NCI-H146 (cell line): Measurements from ENCODE around the gene UBE2G1.

Source experiments
- DNase-seq: peaks from one replicate; lab custom pipeline; 2025; lab: John Stamatoyannopoulos, UW

Gene UBE2G1

DNA sequence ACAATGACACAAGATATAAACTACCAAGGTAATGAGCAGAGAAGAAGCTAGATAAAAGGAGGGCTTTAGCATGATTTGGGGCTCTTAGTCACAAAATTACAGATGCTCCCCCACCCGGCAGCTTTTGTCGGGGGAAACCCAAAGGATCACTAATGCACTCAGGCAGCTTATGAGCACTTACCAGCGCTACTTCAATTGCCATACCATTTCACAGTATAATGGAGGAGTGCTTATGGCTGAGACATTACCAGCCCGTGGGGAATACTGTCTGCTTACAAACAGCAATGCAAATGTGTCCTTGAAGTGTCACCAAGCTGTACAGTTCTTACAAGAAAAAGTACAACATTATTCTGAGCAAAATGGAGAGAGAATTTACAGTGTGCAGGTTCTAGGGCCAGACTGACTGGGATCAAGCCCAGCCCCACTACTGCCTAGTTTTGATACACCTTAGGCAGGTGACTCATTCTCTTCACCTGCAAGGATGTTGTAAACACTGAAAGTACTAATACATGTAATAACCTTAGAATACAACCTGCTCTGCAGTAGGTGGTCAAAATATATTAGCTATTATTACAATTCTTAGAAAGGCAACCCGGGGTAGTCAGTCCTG is 119.0 kb downstream of the UBE2G1 start:
- no peak for DNase-seq

DNA sequence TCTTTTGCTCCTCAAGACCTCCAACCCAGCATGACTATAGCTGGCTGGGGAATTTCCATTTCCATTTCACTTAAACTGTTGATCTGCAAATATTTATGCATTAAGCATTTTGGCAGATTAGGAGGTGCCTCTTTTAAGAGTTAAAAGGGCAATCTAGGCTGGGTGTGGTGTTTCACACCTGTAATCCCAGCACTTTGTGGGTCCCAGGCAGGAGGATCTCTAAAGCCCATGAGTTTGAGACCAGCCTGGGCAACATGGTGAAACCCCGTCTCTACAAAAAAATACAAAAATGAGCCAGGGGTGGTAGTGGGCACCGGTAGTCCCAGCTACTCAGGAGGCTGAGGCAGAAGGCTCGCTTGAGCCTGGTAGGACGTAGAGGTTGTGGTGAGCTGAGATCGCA is 119.8 kb downstream of the UBE2G1 start:
- DNase-seq = no peak

DNA sequence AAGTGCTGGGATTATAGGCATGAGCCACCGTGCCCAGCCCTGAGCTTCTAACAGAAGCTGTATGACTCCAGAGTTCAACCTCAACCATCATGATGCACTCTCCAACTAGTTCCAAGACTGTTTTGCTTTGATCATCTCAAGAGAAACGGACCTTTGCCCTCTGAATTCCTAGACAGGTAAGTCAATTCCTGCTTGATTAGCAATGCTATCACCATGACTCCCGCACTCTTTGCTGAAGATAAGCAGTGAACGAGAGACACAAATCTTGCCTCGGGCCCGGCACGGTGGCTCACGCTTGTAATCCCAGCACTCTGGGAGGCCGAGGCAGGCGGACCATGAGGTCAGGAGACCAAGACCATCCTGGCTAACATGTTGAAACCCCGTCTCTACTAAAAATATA is 124.9 kb downstream of the UBE2G1 start:
- DNase-seq = no peak

DNA sequence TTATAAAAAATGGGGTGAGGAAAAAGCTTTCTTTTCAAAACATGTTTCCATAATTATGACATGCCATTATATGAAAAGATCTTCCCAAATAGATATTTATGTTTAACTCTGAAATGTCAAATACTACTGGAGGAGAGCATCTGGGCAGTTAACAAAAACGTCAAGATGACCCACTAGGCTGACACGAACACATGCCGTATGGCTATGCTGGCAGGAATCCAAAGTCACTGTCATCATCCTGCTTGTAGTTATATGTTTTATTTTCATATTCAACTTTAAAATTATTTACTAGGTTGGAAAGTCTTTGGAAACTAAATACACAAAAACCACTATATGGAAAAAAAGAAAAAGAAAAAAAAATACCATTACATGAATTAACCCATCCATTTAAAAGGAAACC is 130.0 kb downstream of the UBE2G1 start:
- no peak for DNase-seq

DNA sequence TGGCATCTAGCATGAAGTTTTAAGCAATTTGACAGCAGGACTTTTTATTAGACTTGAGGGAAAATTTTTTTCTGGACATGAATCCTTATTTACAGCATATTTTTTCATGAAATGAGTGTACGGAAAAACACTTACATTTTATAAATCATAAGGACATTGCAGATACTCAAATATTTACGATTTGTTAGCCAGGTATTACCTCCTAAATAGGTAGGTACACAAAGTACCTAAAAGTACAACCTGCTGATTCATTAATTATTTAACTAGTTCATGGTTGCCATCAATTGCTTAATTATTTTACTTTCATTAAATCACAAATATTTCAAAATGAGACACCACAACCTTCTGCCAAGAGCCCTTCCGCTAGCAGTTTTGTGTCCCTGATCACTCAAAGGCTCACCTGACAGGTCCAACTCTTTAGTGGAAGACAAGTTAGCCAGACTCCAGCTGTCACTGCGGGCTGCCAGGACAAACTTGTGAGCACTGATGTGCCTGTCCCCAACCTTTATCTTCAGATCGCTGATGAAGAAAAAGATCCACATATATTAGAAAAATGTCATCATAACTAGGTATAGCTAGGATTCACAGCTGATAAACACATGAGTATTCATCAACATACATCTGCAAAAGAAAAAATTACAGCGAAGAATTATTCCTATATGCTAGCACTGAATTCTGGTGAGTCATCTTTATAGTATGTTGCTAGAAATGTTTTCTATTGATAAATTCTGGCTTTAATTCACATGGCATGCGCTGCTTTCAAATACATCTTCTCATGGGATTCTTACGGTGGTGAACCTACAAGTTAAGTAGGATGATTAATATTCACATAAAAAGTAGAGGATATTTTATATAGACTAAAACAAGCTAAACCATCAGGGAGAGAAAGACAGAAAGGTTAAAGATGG is 130.8 kb downstream of the UBE2G1 start:
- DNase-seq = no peak

DNA sequence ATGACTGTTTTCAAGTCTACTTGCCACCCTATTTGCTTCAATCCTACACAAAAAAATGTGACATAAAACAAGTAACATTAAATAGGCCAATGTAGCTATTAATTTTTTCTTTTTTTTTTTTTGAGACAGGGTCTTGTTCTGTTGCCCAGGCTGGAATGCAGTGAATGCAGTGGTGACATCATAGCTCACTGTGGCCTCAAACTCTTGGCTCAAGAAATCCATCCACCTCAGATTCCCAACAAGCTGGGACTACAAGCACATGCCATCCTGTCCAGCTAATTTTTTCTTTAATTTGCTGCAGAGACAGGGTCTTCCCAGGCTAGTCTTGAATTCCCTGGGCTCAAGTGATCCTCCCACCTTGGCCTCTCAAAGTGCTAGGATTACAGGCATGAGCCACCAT is 132.1 kb downstream of the UBE2G1 start:
- no peak for DNase-seq

DNA sequence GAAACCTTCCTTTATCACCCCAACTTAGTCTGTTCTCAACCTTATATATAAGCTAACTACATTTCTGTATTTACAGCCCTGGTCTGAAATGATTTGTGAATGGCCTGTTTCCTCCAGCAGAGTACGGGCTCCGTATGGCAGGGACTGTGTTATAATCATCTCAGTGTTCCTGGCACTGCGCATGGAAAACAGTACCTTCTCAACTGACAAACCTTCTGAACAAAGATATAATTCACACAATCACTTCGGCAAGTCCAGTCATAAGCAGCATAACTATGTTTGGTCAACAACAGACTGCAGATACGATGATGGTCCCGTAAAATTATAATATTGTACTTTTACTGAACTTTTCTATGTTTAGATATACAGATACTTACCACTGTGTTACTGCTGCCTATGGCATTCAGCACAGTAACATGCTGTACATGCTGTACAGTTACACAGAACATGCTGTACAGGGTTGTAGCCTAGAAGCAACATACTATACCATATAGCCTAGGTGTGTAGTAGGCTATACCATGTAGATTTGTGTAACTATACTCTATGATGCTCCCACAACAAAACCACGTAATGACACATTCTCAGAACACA is 132.7 kb downstream of the UBE2G1 start:
- no peak for DNase-seq

DNA sequence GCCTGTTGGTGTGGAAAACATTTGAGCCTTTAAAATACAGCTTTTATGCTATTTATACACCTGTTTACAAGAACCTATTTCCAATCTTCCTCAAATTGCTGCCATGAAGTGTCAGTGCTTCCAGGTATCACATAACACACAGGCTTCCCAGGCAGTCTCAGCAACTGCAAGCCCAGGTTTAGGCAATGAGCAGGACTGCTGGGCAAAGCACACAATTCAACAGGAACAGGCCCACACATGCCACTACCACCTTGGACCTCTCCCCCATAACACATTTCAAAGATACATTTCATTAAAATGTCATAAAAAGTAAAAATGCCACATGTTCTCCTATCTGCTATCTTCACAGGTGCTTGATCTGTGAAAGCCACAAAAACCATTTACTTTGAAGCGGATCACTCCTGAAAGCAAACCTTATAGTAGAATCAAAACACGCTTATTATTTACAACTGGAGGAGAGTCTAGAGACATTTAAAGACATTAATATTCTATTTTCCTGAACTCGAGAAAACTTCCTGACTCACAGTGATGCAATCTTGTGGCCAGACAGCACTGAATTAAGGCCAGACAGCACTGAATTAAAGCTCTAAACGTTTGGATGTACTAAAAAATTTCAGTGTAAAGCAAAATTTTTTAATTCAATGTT is 134.2 kb downstream of the UBE2G1 start:
- DNase-seq = no peak

DNA sequence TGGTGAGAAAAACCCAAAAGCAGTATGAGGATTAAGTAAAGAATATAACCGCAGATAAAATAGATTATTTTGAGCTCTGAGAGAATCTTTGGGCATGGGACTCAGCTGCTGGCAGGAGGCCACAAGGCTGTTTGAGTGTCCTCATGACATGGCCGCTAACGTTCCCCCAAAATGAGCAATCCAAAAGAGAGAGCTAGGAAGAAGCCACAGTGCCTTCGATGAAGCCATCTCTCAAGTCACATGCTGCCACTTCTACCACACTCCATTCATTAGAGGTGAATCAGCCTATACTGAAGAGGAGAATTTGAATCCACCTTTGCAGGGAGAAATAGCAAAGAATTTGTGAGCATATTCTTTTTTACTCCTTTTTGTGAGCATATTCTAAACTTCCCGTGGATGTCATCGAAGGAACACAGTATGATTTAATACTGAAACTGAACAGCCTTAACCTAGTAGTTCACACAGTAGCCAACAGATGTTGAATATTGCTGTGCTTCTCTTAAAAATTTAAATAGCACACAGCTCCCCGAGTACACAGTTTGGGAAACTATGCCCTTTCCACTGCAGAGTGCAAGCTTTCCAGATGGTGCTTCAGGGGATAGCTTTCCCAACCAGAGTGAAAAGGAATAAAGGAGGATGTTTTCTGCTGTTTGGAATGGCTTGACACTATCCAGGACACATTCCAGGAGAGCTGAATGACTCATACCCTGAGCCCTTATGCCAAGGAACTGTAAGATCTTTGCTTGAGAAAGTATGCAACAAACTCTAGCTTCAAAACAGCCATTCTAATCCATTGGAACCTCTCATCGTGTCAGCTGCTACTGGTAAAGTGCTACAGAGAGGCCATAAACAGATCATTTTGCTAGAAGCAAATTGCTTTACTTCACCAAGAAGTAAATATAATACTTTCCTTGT is 136.6 kb downstream of the UBE2G1 start:
- no peak for DNase-seq

DNA sequence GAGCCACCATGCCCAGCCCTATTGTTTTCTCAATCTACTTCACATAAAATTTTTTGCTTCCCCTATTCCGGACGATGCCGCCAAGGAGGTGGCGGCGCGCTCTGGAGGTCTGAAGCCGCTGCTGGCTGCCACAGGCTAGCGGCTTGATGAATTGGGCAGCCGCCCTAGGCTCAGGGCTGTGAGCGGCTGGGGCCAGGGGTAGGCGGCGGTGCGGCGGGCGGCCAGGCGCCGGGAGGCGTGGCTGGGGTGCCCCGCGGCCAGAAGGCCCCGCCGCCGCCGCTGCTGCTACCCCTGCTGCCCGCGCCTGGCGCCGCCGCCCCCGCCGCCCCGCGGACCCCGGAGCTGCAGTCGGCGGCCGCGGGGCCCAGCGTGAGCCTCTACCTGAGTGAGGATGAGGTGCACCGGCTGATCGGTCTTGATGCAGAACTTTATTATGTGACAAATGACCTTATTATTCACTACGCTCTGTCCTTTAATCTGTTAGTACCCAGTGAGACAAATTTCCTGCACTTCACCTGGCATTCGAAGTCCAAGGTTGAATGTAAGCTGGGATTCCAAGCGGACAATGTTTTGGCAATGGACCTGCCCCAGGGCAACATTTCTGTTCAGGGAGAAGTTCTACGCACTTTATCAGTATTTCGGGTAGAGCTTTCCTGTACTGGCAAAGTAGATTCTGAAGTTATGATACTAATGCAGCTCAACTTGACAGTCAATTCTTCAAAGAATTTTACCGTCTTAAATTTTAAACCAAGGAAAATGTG is 144.4 kb downstream of the UBE2G1 start:
- no peak for DNase-seq

DNA sequence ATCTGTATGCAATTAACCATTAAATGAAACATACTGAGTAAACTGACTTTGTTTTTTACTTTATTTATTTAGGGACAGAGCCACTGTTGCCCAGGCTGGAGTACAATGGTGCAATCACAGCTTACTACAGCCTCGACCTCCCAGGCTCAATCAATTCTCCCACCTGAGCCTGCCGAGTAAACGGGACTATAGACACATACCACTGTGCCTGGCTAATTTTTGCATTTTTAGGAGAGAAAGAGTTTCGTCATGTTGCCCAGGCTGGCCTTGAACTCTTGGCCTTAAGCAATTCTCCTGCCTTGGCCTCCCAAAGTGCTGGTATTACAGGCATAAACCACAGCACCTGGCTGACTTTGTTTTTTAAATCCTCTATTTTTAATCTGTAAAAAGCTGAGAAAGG is 145.3 kb downstream of the UBE2G1 start:
- DNase-seq = no peak

DNA sequence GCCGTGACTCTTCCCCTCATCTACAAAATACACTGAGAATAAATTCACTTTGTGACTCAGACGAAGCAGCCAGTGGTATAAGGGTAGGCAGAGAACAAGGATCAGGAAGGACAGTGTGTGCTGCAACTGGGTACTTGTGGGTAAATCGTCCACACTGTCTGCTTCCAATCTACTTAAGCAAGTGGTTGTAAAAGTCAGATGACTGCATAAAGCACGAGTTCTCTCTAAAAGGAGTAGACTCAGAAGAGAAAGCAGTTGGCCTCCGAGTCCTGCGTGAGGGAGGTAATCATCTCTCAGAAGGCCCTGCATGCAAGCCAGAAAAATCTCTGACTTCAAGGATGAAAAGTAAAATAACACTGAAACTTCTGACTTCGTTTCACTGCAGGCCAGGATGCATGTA is 145.8 kb downstream of the UBE2G1 start:
- DNase-seq = no peak
